Limb (tissue), 2 donors: ENCODE results near the gene ETDC.

Experiments used
- DNase-seq, 2 donors: peaks; one replicate each; pipeline ENCODE4 v3.0.0-alpha.2; 2016; ENCODE audit errors: extremely low spot score in 2 of 2

The ETDC gene

DNA sequence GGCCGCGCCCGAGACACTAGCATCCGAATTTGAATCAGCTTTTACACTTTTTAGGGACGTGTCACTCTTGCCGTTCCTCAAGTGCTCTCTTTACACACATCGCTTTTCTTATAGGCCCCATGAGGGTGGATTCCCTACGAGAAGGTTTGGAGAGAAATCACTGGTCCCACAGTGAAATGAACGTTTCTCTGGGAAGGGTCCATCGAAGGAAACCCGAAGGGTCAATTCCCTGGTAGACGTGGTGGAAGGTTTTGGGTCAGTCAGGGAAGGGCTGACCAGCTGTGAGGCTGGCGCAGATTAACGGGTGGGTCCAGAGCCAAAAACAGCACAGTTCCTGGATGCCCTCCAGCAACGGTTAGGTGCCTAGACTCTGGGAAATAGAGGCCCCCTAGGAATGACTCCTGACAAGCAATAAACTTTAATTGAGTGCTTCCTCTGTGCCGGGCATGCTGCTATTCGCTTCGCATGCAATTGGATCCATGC lies 35.9 kb downstream of the ETDC start:
- DNase-seq: peak; percentile 6 to 50

DNA sequence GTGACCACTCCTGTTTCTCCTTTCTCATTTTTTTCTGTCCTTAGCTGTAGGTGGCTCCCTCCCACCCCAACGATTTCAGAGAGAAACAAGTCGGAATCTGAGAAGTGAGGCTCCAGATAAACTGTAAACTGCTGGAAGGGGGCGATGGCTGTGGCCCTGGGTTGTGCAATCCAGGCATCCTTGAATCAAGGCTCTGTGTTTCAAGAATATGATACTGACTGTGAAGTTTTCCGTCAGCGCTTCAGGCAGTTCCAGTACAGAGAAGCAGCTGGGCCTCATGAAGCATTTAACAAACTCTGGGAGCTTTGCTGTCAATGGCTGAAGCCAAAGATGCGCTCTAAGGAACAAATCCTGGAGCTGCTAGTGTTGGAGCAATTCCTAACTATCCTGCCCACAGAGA lies 37.7 kb downstream of the ETDC start:
- DNase-seq: no peak

- no peak for DNase-seq
These were observed 38.2 kb downstream of the ETDC start for GRCh38 chrX:135347381-135348016.

GRCh38 chrX:135354288-135354687 lies 45.0 kb downstream of the ETDC start:
- no peak for DNase-seq
